Ascending aorta (tissue), 2 donors: ENCODE measurements around the gene CTXND1. TPM values are rescaled to one million over a fixed set of nuclear protein-coding genes. Genes with fewer than 3 reads are reported as not detected.

Experiments
- DNase-seq, 2 donors: peaks; one replicate each; pipeline ENCODE4 v3.0.0-alpha.2; 2019; ENCODE audit warnings: low spot score in 2 of 2
- H3K27ac ChIP-seq, 2 donors: fragments of 200-600 bp; sonication (generic); one replicate each; pipeline ENCODE4 v1.5.1; 2016 to 2017; ENCODE audit warnings: mild to moderate bottlenecking in 1 of 2
- H3K27me3 ChIP-seq: fragments of 200-600 bp; sonication (generic); one replicate; pipeline ENCODE4 v1.5.1; 2017
- H3K36me3 ChIP-seq, 2 donors: fragments of 200-600 bp; sonication (generic); one replicate each; pipeline ENCODE4 v1.5.1; 2016
- H3K4me1 ChIP-seq, 2 donors: fragments of 200-600 bp; sonication (generic); one replicate each; pipeline ENCODE4 v1.5.1; 2016 to 2017; ENCODE audit warnings: mild to moderate bottlenecking in 1 of 2
- H3K4me3 ChIP-seq, 2 donors: fragments of 200-600 bp; sonication (generic); one replicate each; pipeline ENCODE4 v1.5.1; 2016 to 2017; ENCODE audit warnings: mild to moderate bottlenecking in 1 of 2
- H3K9me3 ChIP-seq, 2 donors: fragments of 200-600 bp; sonication (generic); one replicate each; pipeline ENCODE4 v1.5.1; 2016
- CTCF ChIP-seq, 3 experiments: fragments of 200-600 bp in 2 of 3; fragments of 450-650 bp in 1 of 3; sonication (generic) in 2 of 3; IDR thresholded peaks; one replicate each; pipeline ENCODE4 v1.5.1; 2016 to 2019; ENCODE audit warnings: antibody characterized with exemption in 3 of 3, mild to moderate bottlenecking in 1 of 3, moderate library complexity in 1 of 3
- intact Hi-C: fragments of 100-400 bp; cut with DNase I; formaldehyde crosslinking; loops from one replicate; pipeline ENCODE4 v1.15.1; 2023
- total RNA-seq: library from RNA; depleted of rRNA; stranded (reverse); fragments of >200 nt; gene quantifications from one replicate; pipeline ENCODE4 v1.1.0, GENCODE V29; 2016

Gene CTXND1
- total RNA-seq, 1 donor from 2014 or later: 0.11 TPM

- Histone ChIP-seq H3K9me3 (no peaks in the 10 kb centered on the region), H3K27me3 (no peaks in the 10 kb centered on the region), H3K27ac (no peak overlapping the region), H3K4me1 (no peaks in the 10 kb centered on the region), H3K36me3 (no peaks in the 10 kb centered on the region), H3K4me3 (no peak overlapping the region)
- TF ChIP-seq CTCF (IDR thresholded peaks at IDR 0.05): no peak
- intact Hi-C loops: no loop called here
- DNase-seq: no peak
These were observed 20.6 kb downstream of the CTXND1 start for GRCh38 chr15:80231371-80231770.

- Histone ChIP-seq H3K27ac (no peak overlapping the region), H3K4me1 (no peaks in the 10 kb centered on the region), H3K4me3 (no peak overlapping the region), H3K36me3 (no peaks in the 10 kb centered on the region), H3K27me3 (no peaks in the 10 kb centered on the region), H3K9me3 (no peaks in the 10 kb centered on the region)
- TF ChIP-seq CTCF (IDR thresholded peaks at IDR 0.05): no peak
- DNase-seq: no peak
- intact Hi-C loops: no loop called here
These were observed 22.9 kb downstream of the CTXND1 start for GRCh38 chr15:80228959-80229610.

GRCh38 chr15:80219955-80220354, 32.1 kb downstream of the CTXND1 start:
- no peak for DNase-seq
- no peak for TF ChIP-seq CTCF (IDR thresholded peaks at IDR 0.05)
- Histone ChIP-seq H3K36me3 (no peaks in the 10 kb centered on the region), H3K27me3 (no peaks in the 10 kb centered on the region), H3K9me3 (no peaks in the 10 kb centered on the region), H3K4me1 (no peaks in the 10 kb centered on the region), H3K4me3 (no peak overlapping the region), H3K27ac (no peak overlapping the region)
- intact Hi-C loops: no loop called here

- TF ChIP-seq CTCF (IDR thresholded peaks at IDR 0.05): no peak
- Histone ChIP-seq H3K4me3 (no peak overlapping the region), H3K27ac (no peak overlapping the region), H3K36me3 (no peaks in the 10 kb centered on the region), H3K9me3 (no peaks in the 10 kb centered on the region), H3K4me1 (no peaks in the 10 kb centered on the region), H3K27me3 (no peaks in the 10 kb centered on the region)
- intact Hi-C loops: no loop called here
- DNase-seq: no peak
These were observed 34.6 kb downstream of the CTXND1 start for GRCh38 chr15:80217327-80217900.

- no peak for DNase-seq
- no peak overlapping the region for H3K27ac ChIP-seq
- H3K9me3 ChIP-seq: no peaks in the 10 kb centered on the region
- H3K4me1 ChIP-seq: no peaks in the 10 kb centered on the region
- no peak overlapping the region for H3K4me3 ChIP-seq
- H3K27me3 ChIP-seq: no peaks in the 10 kb centered on the region
- H3K36me3 ChIP-seq: no peaks in the 10 kb centered on the region
- intact Hi-C loops: no loop called here
- TF ChIP-seq CTCF (IDR thresholded peaks at IDR 0.05): no peak
These were observed 35.1 kb downstream of the CTXND1 start for GRCh38 chr15:80216911-80217310.
